SJSA1 (cell line): ENCODE results near the gene CYP4F22. TPM values are rescaled to one million over a fixed set of nuclear protein-coding genes. Genes with fewer than 3 reads are reported as not detected.
"Not testable (repeated sequence)": the region's sequence is repeated elsewhere in the genome, so short reads cannot be mapped to it uniquely, and the experiment has no call there.

Source experiments
- DNase-seq, 2 experiments: peaks; one replicate each; pipeline ENCODE4 v3.0.0-alpha.2; 2015 to 2020; ENCODE audit warnings: low spot score in 2 of 2, low read depth in 1 of 2
- H3K27ac ChIP-seq: fragments of 250-450 bp; sonication (Bioruptor Pico); 2 replicates; pipeline ENCODE4 v1.5.1; 2020; ENCODE audit warnings: mild to moderate bottlenecking, moderate library complexity
- H3K27me3 ChIP-seq: fragments of 250-450 bp; sonication (Bioruptor Pico); replicated peaks from 2 replicates; pipeline ENCODE4 v1.5.1; 2020; ENCODE audit warnings: mild to moderate bottlenecking, moderate library complexity
- H3K36me3 ChIP-seq: fragments of 250-450 bp; sonication (Bioruptor Pico); 2 replicates; pipeline ENCODE4 v1.5.1; 2020; ENCODE audit warnings: mild to moderate bottlenecking
- H3K4me1 ChIP-seq: fragments of 250-450 bp; sonication (Bioruptor Pico); replicated peaks from 2 replicates; pipeline ENCODE4 v1.6.1; 2021; ENCODE audit warnings: mild to moderate bottlenecking
- H3K4me3 ChIP-seq: fragments of 250-450 bp; sonication (Bioruptor Pico); 2 replicates; pipeline ENCODE4 v1.5.1; 2020; ENCODE audit warnings: mild to moderate bottlenecking
- H3K9me3 ChIP-seq: fragments of 250-450 bp; sonication (Bioruptor Pico); replicated peaks from 2 replicates; pipeline ENCODE4 v1.5.1; 2020; ENCODE audit warnings: mild to moderate bottlenecking
- total RNA-seq: library from RNA; depleted of rRNA; stranded (reverse); fragments of >200 nt; shearing (Covaris generic); gene quantifications from 2 replicates; pipeline ENCODE4 v1.2.3, GENCODE V29; 2014

CYP4F22 gene
- total RNA-seq, 1 experiment from 2014 or later: not detected

GRCh38 chr19:15475611-15476010 is 32.7 kb upstream of the CYP4F22 start:
- Histone ChIP-seq H3K27ac (no peak overlapping the region), H3K27me3 (no peaks in the 10 kb centered on the region), H3K4me3 (no peak overlapping the region), H3K4me1 (no peaks in the 10 kb centered on the region), H3K36me3 (no peaks in the 10 kb centered on the region), H3K9me3 (no peaks in the 10 kb centered on the region; the same call in 1 of the 2 replicates)
- no peak for DNase-seq

DNA sequence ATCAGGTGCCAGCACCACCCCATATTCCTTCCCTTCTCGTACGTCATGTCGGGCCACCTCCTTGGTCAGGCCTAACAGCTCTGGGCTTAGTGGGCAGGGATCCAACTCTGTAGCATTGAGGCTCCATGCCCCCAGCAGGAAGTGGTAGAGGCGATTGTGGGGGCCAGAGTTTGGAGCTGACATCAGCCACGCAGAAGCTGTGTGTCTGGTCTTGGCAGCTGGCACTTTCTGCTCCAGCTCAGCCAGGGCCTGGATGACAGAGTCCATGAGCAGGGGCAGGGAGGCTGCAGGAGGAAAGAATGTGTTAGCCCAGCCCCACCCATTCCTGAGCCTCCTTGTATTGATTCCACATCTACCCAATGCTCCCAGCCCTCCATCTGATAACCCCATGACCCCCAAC is 32.0 kb upstream of the CYP4F22 start:
- Histone ChIP-seq H3K9me3 (no peaks in the 10 kb centered on the region; the same call in 1 of the 2 replicates), H3K27me3 (no peaks in the 10 kb centered on the region), H3K4me1 (no peaks in the 10 kb centered on the region), H3K27ac (no peak overlapping the region), H3K36me3 (no peaks in the 10 kb centered on the region), H3K4me3 (no peak overlapping the region)
- no peak for DNase-seq

DNA sequence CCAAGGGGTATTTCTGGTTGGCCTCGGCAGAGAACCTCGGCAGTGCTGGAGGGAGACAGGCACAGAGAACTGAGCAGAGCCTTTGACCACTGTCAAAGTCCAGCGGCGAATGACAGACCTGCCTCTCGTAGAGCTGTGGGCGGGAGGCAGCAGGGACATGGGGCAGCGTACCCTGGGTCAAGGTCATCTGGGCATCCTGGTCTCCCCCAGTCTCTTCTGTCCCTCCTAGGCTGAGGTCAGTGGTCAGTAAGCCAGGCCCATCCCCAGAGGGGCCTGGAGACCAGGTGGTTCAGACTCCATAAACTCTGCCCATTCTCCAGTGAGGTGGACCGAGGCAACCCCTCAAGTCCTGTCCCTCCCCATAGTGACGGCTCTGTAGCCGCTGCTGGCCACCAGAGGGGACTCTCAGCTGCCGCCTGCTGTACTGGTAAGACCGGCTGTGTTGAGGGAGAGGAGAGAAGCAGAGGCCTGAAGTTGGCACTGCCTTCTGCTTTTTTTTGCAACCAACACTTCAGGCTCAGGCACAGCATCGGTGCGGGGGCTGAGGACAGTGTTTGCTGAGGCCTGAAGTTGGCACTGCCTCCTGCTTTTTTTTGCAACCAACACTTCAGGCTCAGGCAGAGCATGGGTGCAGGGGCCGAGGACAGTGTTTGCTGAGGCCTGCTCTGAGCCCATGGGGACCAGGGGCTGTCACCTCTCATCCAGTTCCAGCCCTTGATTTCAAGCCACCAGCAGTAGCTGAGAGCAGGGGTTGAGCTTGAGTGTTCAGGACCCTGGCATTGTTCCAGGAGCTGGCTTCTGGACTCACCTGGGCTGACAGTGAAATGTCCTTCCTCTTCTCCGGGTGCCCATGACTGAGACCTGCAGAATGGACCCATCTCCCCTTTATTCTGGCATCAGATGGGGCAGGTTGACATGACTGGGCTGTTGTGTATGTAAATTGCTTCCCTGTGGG is 28.7 kb upstream of the CYP4F22 start, which contains the start of gene PGLYRP2:
TSS of gene PGLYRP2 (minus strand) at position 111 of the 955 bp plus-strand sequence. CDS start 130 bp downstream, outside the sequence.
- Histone ChIP-seq H3K27me3 (no peaks in the 10 kb centered on the region), H3K4me3 (no peak within 1 kb of the TSS), H3K36me3 (no peaks in the 10 kb centered on the region), H3K27ac (no peak within 1 kb of the TSS), H3K4me1 (no peaks in the 10 kb centered on the region), H3K9me3 (no peaks in the 10 kb centered on the region)
- DNase-seq: no peak

- H3K4me3 ChIP-seq, H3K27me3 ChIP-seq, H3K9me3 ChIP-seq, H3K36me3 ChIP-seq, H3K4me1 ChIP-seq, H3K27ac ChIP-seq, DNase-seq: not testable (repeated sequence)
Observed at GRCh38 chr19:15480996-15481395, 27.3 kb upstream of the CYP4F22 start.

DNA sequence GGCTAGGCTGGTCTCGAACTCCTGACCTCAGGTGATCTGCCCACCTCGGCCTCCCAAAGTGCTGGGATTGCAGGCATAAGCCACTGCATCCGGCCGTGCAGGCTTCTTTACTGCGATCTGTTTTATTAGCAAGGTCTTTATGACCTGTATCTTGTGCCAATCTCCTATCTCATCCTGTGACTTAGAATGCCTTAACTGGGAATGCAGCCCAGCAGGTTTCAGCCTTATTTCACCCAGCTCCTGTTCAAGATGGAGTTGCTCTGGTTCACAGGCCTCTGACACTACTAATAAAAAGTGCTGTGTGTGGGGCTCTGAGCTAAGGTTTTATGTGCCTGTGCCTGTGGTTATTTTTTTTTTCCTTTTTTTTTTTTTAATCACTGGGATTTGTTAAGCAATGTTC is 22.6 kb upstream of the CYP4F22 start:
- H3K4me3 ChIP-seq, H3K27ac ChIP-seq, DNase-seq, H3K4me1 ChIP-seq, H3K27me3 ChIP-seq, H3K36me3 ChIP-seq, H3K9me3 ChIP-seq: not testable (repeated sequence)

DNA sequence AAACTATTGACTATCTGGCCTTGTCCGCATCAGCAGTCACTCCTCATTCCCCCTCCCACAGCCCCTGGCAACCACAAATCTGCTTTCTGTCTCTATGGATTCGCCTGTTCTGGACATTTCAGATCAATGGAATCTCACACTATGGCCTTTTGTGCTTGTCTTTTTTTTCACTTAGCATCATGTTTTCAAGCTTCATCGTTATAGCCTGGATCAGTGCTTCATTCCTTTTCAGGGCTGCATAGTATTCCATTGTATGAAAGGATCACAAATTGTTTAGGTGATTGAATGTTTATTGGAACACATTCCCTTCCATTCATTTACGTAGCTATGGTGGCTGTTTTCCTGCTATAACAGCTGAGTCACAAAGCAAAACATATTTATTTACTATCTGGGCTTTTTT is 21.3 kb upstream of the CYP4F22 start:
- Histone ChIP-seq H3K9me3 (no peaks in the 10 kb centered on the region), H3K4me3 (no peak overlapping the region), H3K27ac (no peak overlapping the region), H3K36me3 (no peaks in the 10 kb centered on the region), H3K4me1 (no peaks in the 10 kb centered on the region), H3K27me3 (no peaks in the 10 kb centered on the region)
- DNase-seq: no peak

- no peak overlapping the region for H3K4me3 ChIP-seq
- no peaks in the 10 kb centered on the region for H3K36me3 ChIP-seq
- no peak for DNase-seq
- no peaks in the 10 kb centered on the region for H3K9me3 ChIP-seq
- H3K4me1 ChIP-seq: no peaks in the 10 kb centered on the region
- no peak overlapping the region for H3K27ac ChIP-seq
- no peaks in the 10 kb centered on the region for H3K27me3 ChIP-seq
Observed at GRCh38 chr19:15488489-15489226, 19.7 kb upstream of the CYP4F22 start.

DNA sequence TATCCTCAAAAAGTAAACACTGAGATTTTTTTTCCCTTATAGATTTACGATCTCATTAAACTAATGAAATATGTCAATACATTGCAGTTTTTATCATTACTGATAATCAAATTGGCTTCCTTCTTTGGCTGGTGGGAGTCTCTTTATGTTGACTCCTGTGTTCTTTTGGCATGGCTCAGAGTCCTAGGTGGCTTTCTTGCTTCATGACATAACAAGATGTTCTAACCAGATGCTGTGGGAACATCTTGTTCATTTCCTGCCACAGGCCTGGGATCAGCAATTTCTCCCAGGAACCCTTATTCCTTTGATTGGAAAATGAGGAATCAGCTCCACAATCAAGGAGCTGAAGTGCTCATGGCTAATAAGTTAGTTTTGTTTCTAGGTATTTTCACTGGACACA is 13.2 kb upstream of the CYP4F22 start:
- no peaks in the 10 kb centered on the region for H3K36me3 ChIP-seq
- no peaks in the 10 kb centered on the region for H3K9me3 ChIP-seq
- no peak overlapping the region for H3K27ac ChIP-seq
- H3K4me1 ChIP-seq: no peaks in the 10 kb centered on the region
- H3K4me3 ChIP-seq: no peak overlapping the region
- H3K27me3 ChIP-seq: no peaks in the 10 kb centered on the region
- DNase-seq: no peak

DNA sequence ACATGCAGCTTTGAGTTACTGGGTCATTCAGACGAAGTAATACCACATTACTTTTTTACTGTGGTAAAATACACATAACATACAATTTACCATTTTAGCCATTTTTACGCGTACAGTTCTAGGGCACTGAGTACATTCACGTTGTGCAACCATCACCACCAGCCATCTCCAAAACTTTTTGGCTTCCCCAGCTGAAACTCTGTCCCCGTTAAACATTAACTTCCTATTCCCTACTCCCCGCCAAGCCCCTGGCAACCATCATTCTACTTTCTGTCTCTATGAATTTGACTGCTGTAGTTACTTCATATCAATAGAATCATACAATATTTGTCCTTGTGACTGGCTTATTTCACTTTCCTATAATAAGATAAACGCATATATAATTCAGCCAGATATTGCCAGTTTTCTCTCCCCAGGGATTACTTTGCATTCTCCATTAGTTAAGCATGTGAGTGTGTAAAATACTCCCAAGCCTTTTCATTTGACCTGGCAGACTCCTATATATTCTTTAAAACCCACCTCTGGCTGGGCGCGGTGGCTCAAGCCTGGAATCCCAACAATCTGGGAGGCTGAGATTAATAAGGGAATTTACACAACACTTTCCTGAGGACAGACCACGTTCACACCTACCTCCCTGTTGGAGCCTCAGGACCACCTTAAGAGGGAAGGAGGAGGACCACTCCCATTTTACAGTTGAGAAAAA is 10.0 kb upstream of the CYP4F22 start:
- no peak overlapping the region for H3K4me3 ChIP-seq
- peaks cover 17% of the 10 kb centered on the region for H3K27me3 ChIP-seq
- no peaks in the 10 kb centered on the region for H3K36me3 ChIP-seq
- H3K27ac ChIP-seq: no peak overlapping the region
- no peak for DNase-seq
- H3K4me1 ChIP-seq: no peaks in the 10 kb centered on the region
- no peaks in the 10 kb centered on the region for H3K9me3 ChIP-seq

DNA sequence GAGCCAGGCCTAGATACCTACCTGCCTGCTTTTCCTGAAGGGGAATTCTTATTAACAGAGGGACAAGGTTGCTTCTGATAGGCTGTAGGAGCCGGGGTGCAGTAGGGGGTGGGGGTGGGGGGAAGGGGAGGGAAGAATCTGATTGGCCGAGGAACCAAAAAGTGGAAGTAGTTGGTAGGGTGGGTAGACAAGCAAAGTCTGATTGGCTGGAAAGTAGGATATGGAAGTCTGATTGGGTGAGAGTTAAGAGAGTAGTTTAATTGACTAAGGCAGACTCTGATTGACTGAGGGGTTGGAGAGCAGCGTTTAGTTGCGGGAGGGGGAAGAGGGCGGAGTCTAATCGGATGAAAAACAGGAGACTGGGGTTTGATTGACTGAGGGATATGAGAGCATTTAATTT is 9.4 kb upstream of the CYP4F22 start:
- no peak overlapping the region for H3K4me3 ChIP-seq
- no peak overlapping the region for H3K27ac ChIP-seq
- DNase-seq: no peak
- H3K9me3 ChIP-seq: no peaks in the 10 kb centered on the region
- H3K27me3 ChIP-seq: peaks cover 17% of the 10 kb centered on the region
- H3K36me3 ChIP-seq: no peaks in the 10 kb centered on the region
- H3K4me1 ChIP-seq: no peaks in the 10 kb centered on the region

DNA sequence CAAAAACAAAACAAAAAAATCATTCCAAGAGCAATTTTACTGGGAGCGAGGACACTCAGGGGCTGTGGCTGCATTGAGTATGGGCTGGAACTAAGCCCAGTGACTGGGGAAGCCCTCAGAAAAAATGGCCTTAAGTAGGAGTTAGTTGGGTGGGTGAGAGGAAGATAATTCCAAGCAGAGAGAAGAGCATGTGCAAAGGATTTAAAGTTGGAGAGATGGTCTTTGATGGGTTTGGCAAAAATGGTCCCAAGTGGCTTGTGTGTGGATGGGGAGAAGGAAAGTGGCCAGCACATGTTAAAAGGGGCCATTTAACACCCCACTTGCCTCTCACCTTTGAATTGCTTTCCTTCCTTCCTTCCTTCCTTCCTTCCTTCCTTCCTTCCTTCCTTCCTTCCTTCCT is 6.7 kb upstream of the CYP4F22 start:
- no peaks in the 10 kb centered on the region for H3K4me1 ChIP-seq
- H3K4me3 ChIP-seq: no peak overlapping the region
- peaks cover 17% of the 10 kb centered on the region for H3K27me3 ChIP-seq
- no peak for DNase-seq
- no peaks in the 10 kb centered on the region for H3K9me3 ChIP-seq
- no peaks in the 10 kb centered on the region for H3K36me3 ChIP-seq
- H3K27ac ChIP-seq: no peak overlapping the region

- Histone ChIP-seq H3K4me1 (no peaks in the 10 kb centered on the region), H3K4me3 (no peak overlapping the region), H3K36me3 (no peaks in the 10 kb centered on the region), H3K27me3 (peaks cover 17% of the 10 kb centered on the region), H3K9me3 (no peaks in the 10 kb centered on the region), H3K27ac (no peak overlapping the region)
- no peak for DNase-seq
Observed at GRCh38 chr19:15502264-15502663, 6.1 kb upstream of the CYP4F22 start.

DNA sequence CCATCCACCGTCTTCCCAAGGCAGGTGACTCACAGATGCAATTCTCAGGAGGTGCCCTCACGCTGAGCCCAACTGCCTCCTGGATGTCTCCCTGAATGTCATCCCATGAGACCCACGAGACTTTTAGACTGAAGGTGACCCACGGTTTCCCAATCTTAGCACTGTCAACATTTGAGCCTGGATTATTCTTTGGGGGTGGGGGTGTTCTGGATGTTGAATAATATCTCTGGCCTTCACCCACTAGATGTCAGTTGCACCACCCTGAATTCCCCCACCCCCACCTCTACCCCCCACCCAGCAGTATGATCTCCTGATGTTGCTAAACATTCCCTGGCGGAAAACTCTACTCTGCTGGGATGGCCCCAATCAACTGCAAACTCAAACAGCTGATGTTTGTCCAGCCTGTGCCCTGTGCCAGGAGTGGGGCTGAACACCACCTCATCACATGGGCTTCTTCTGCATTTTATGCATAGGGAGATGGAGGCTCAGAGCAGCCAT is 2.2 kb upstream of the CYP4F22 start:
- H3K4me1 ChIP-seq: 0 out of 2 replicates have a peak, but pooled peaks cover 3% of the 10 kb centered on the region
- H3K27me3 ChIP-seq: peaks cover 27% of the 10 kb centered on the region
- DNase-seq: no peak
- no peaks in the 10 kb centered on the region for H3K9me3 ChIP-seq
- H3K27ac ChIP-seq: no peak overlapping the region
- H3K36me3 ChIP-seq: no peaks in the 10 kb centered on the region
- no peak overlapping the region for H3K4me3 ChIP-seq
